Hindlimb muscle (tissue), 1 donor: ENCODE measurements around the gene CDC25A. TPM values are rescaled to one million over a fixed set of nuclear protein-coding genes. Genes with fewer than 3 reads are reported as not detected.

Experiments
- DNase-seq: peaks from one replicate; pipeline ENCODE4 v3.0.0-alpha.2; 2013
- polyA plus RNA-seq: library from polyadenylated mRNA; unstranded; fragments of 120-200 nt; gene quantifications from one replicate; pipeline ENCODE4 v1.2.1, GENCODE V29; 2013; ENCODE audit not compliant: insufficient read length

CDC25A gene
- polyA plus RNA-seq, 1 donor, result 4.0 TPM

DNA sequence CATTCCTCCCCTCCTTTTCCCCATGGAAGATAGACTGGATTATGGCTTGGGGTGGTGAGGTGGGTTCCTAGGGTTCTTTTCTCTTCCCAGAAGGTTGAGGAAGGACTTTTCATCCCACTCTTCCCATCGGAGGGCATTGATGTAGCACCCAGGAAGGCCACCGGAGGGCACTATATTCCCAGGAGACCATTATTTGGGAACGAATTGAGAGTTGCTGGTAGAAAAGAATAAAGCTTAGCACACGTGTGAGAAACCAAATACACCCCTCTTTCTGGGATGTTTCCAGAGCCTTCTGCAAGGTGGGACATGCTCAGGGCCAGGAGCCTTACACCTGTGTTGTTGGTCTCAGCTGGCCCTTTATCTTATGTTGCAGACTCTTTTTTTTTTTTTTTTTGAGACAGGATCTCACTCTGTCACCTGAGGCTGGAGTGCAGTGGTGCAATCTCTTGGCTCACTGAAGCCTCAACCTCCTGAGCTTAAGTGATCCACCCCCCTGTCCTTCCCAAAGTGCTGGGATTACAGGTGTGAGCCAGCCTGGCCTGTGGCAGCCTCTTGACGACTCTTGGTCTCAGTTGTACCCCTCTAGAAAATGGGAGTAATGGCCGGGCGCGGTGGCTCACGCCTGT, 6.3 kb upstream of the CDC25A start:
- DNase-seq, result no peak

- no peak for DNase-seq
Measured at GRCh38 chr3:48190911-48191310, 2.7 kb upstream of the CDC25A start.

DNA sequence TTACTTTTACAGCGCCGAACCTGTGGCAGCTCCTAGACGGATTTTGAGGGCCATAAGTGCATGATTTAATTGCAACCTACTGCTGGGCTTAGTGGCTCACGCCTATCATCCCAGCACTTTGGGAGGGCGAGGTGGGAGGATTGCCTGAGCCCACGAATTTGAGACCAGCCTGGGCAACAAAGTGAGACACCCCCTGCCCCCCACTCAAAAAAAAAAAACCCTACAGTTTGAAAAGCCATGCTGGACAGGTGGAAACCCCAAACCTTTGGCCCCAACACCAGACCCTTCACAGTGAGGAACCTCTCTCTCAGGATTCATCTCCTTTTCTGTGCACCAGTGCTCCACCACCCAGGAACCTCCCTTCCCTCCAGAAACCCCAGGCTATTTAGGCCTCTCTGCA, 1.1 kb upstream of the CDC25A start:
- no peak for DNase-seq

DNA sequence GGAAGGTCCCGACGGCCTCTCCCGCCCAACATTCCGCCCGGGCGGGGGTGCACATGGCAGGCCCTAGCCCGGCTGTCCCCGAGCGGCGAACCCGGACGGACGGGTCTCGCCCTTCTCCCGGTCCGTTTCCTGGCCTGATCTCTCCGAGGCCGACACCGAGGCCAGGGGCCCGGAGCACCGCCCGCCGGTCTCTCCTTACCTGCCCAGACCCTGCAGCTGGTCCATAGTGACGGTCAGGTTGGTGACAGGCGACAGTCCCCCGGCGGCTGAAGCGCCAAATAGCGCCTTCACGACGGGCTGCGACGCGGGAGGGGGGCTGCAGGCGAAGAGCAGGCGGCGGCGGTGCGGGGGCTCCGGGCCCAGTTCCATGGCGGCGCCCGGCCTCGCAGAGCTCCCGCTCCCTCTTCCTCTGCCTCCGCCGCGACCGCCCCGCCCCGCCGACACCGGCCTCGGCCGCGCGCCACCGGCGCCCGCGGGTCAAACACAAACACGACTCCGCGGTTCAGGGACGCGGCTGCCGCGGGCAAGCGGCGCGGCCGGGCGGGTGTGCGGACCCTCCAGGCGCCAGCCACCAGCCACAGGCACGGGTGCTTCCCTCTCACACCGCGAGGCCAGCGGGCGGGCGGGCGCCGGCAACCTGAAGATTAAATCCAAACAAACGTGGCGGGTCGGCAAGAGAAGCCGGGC, 495 bp downstream of the CDC25A start:
- no peak for DNase-seq

- DNase-seq, result no peak
Measured at GRCh38 chr3:48187301-48187578, 977 bp downstream of the CDC25A start.

DNA sequence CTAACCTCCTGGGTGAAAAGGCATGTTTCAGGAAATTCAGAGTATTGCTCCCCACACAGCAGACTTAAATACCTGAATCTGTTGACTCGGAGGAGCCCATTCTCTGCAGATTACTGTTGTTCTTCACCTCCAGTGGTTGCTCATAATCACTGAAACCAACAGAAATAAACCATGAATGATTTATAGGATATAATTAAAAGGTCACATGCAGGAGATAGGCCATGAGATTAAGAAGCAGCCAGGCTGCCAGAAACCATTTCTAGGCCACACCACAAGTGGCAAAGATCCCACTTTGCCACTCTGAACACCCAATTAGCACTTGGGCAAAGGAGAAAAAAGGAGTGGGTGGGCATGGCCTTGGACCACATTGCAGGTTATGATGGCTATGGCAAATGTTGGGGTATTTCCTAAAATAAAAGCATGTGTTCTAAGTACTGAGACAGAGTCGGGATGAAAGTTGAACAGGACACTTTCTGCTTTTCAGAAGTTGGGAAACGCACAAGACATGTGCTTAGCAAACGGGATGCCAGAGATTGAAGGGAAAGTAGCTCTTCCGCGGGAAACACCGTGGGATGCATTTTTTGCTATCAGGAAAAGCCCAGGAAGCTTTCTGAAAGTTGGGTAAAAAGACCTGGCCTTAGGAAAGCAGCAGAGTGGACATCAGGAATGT, 1.5 kb downstream of the CDC25A start:
- no peak for DNase-seq

- no peak for DNase-seq
Measured at GRCh38 chr3:48185129-48185528, 3.1 kb downstream of the CDC25A start.

- DNase-seq, result no peak
Measured at GRCh38 chr3:48184299-48184698, 3.9 kb downstream of the CDC25A start.

DNA sequence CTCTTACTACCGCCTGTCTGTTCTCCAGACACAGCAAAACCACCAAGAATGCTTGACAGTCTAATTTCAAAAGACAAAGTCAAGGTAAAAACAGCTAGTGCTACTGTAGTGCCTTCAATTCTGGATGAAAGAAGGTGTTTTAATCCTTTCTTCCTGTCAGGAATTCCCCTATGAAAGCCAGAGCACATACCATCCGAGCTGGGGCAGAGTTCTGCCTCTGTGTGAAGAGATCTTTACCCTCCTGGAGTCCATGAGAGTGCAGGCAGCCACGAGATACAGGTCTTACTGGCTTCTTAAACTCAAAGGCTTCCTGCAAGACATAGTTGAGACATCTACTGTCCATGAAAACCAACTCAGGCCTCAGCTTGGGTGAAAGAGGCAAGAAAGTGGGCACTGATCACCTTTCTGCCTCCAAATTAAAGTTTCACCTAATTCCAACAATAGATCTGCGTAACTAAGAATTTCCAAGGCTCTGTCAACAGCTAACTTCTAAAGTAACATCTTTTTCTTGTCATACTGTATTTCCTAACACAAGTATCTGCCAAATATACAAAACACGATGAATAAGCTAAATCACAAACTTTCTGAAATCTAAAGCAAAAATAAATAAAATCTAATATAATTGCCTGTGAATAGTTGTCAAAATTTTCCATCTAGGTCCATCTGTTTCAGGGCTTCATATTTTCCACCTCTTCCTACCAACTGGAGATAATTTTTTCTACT, 7.5 kb downstream of the CDC25A start:
- no peak for DNase-seq

DNA sequence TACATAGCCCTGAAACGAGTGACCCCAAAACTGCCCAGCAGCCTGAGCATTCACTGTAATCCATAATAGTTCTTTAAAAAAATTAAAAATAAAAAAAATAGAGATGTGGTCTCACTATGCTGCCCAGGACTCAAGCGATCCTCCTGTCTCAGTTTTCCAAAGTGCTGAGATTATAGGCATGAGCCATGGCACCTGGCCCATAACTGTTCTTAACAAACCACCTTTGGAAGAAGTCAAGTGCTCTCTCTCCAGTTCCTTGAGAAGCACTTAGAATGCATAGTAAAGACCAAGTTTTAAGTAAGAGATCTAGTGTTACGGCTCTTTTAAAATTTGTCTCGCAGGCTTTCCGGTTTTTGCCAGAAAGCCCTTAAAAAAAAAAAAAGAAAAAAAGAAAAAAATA, 8.2 kb downstream of the CDC25A start:
- DNase-seq, result no peak

DNA sequence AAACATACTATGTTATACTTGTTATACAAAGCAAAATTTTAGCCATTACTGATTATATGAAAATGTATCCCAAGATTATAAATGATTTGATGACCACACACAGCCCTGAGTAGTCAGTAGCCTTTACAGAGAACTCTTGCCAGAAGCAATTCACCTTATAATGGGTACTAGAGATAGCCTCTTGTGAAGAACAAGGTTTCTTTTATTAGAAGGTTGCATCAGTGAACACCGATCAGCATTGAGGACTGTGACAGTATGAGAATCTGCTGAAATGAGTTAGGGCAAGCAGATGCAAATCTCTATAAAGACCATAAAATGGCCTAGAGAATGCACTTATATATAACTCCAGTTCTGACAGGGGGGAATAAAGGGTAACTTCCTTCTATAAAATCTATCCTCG, 10.1 kb downstream of the CDC25A start:
- DNase-seq, result no peak

GRCh38 chr3:48157950-48158376, 30.3 kb downstream of the CDC25A start:
- peak; percentile 33 for DNase-seq

- DNase-seq, result no peak
Measured at GRCh38 chr3:48157202-48157840, 30.9 kb downstream of the CDC25A start.

- DNase-seq, result no peak
Measured at GRCh38 chr3:48156163-48156562, 32.1 kb downstream of the CDC25A start.

GRCh38 chr3:48155122-48155521, 33.1 kb downstream of the CDC25A start:
- no peak for DNase-seq

GRCh38 chr3:48151807-48152427, 36.3 kb downstream of the CDC25A start:
- no peak for DNase-seq

- DNase-seq, result peak; percentile 83
Measured at GRCh38 chr3:48151058-48151806, 37.0 kb downstream of the CDC25A start.

DNA sequence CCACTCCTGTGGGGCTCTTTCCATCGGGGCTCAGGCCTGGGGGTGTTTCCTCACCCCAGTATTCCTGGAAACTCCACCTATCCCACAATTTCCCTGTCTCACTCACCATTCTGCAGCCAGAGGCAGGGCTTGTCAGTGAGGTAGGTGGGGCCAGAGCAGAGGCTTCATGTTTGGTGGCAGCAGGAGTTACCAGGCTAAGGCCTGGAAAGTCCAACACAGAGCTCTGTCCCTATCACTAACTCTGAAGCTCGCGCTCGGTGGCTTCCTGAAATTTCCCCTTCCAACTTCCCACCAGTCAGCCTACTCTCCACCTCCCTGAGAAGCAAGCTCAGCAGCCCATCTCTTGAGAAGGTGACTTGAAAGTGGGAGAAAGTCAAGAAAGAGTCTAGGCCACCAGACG, 44.2 kb downstream of the CDC25A start:
- no peak for DNase-seq

DNA sequence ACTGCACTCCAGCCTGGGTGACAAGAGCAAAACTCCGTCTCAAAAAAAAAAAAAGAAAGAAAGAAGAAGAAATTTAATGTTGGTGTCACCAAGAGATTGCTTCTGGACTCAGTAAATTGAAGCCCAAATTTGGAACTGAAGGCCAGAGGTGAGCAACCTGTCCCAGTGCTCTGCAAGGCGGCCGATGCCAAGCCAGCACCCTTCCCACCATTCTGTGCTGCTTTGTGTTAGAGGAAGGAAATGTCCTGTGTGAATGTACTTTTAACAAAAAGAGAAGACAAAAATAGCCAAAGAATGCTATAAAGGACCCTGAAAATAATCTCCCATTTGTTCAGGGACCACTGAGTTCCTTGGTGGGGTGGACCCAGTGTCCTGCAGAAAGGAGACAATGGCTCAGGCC, 44.6 kb downstream of the CDC25A start:
- no peak for DNase-seq

DNA sequence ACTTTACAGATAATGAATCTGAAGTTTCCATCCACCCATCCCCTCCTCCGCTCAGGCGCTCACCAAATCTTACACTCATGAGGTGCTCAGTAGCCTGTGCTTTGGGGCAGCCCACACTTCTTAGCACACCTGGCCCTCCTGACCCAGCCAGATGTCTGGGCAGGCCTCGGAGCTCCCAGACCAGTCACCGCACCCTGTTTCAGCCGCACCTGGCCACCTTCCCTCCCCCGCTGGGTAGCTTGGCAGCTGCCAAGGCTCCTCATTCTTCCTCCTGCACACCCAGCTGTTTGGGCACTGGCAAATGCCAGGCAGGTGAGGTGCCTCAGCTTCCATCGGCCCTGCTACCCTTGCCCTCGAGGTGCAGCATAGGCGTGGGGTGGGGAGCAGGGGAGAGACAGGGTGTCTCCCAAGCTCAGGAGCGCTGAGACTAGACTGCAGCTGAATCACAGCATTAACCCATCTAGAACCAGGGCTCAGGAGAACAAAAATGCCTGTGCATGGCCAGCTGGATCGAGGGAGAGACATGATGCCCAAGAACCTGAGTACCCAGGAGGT, 45.8 kb downstream of the CDC25A start:
- DNase-seq, result no peak

DNA sequence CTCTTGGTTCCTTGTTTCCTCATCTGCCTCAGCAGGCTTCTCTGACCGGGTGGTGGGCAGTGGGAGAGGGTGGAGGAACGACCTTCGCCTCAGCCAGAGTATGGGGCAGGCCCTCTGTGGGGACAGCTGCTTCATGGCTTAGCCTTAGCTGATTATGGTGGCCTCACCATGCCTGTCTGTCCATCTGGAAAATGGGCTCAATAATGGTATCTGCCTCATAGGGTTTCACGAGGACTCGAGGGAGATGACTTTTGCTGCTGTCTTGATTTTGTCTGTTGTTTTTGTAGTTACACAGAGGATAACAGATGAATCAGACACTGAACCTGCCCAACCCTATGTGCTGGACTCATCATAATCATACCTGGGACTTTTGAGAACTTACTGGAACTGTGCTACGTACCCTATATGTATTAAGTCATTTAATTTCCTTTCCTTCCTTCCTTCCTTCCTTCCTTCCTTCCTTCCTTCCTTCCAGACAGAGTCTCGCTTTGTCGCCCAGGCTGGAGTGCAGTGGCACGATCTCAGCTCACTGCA, 46.5 kb downstream of the CDC25A start:
- no peak for DNase-seq
